HG03139 (cell line): ENCODE measurements around the gene NUFIP1.
"Not testable (repeated sequence)": the region's sequence is repeated elsewhere in the genome, so short reads cannot be mapped to it uniquely, and the experiment has no call there.

Experiments used
- ATAC-seq: cut with Tn5 transposase; IDR thresholded peaks from one replicate; pipeline ENCODE4 v1.9.1; 2021; ENCODE audit not compliant: unreplicated experiment

Gene NUFIP1

GRCh38 chr13:44989071-44989889, at the start of gene NUFIP1, which contains the start of gene GPALPP1:
TSS of gene NUFIP1 (minus strand) at chr13:44989471. CDS start at chr13:44989436, 35 bp downstream.
TSS of gene GPALPP1 (plus strand) at chr13:44989538. CDS start at chr13:44989655, 117 bp downstream.
- ATAC-seq = peak; percentile 94

GRCh38 chr13:45036206-45036605, 46.9 kb upstream of the NUFIP1 start:
- no peak for ATAC-seq

GRCh38 chr13:45034342-45034741, 45.1 kb upstream of the NUFIP1 start:
- no peak for ATAC-seq

- ATAC-seq = no peak
Observed at GRCh38 chr13:45024847-45025246, 35.6 kb upstream of the NUFIP1 start.

- ATAC-seq = no peak
Observed at GRCh38 chr13:45021250-45021649, 32.0 kb upstream of the NUFIP1 start.

- not testable (repeated sequence) for ATAC-seq
Observed at GRCh38 chr13:45019981-45020380, 30.7 kb upstream of the NUFIP1 start.

GRCh38 chr13:45016792-45017425, 27.6 kb upstream of the NUFIP1 start:
- ATAC-seq = no peak

- no peak for ATAC-seq
Observed at GRCh38 chr13:45015300-45015699, 26.0 kb upstream of the NUFIP1 start.

GRCh38 chr13:45011198-45011597, 21.9 kb upstream of the NUFIP1 start:
- no peak for ATAC-seq

- ATAC-seq = no peak
Observed at GRCh38 chr13:45007823-45008222, 18.6 kb upstream of the NUFIP1 start.

GRCh38 chr13:45007225-45007624, 18.0 kb upstream of the NUFIP1 start:
- ATAC-seq = no peak

GRCh38 chr13:45004096-45004495, 14.8 kb upstream of the NUFIP1 start:
- no peak for ATAC-seq

- ATAC-seq = no peak
Observed at GRCh38 chr13:45003417-45003816, 14.1 kb upstream of the NUFIP1 start.

GRCh38 chr13:44989941-44990340, 670 bp upstream of the NUFIP1 start:
- peak; percentile 3 for ATAC-seq

- no peak for ATAC-seq
Observed at GRCh38 chr13:44978328-44978727, 10.9 kb downstream of the NUFIP1 start.

- ATAC-seq = no peak
Observed at GRCh38 chr13:44976949-44977583, 12.2 kb downstream of the NUFIP1 start.

GRCh38 chr13:44976196-44976595, 13.1 kb downstream of the NUFIP1 start:
- no peak for ATAC-seq

- peak; percentile 39 for ATAC-seq
Observed at GRCh38 chr13:44974056-44974793, 15.0 kb downstream of the NUFIP1 start.

- no peak for ATAC-seq
Observed at GRCh38 chr13:44972956-44973581, 16.2 kb downstream of the NUFIP1 start.
